ENCODE results near the gene ADAM8.
A peak's percentile ranks its signal among the peaks of the same experiment; 100 is the strongest.
"Not testable (repeated sequence)": the region's sequence is repeated elsewhere in the genome, so short reads cannot be mapped to it uniquely, and the experiment has no call there.

The ADAM8 gene

DNA sequence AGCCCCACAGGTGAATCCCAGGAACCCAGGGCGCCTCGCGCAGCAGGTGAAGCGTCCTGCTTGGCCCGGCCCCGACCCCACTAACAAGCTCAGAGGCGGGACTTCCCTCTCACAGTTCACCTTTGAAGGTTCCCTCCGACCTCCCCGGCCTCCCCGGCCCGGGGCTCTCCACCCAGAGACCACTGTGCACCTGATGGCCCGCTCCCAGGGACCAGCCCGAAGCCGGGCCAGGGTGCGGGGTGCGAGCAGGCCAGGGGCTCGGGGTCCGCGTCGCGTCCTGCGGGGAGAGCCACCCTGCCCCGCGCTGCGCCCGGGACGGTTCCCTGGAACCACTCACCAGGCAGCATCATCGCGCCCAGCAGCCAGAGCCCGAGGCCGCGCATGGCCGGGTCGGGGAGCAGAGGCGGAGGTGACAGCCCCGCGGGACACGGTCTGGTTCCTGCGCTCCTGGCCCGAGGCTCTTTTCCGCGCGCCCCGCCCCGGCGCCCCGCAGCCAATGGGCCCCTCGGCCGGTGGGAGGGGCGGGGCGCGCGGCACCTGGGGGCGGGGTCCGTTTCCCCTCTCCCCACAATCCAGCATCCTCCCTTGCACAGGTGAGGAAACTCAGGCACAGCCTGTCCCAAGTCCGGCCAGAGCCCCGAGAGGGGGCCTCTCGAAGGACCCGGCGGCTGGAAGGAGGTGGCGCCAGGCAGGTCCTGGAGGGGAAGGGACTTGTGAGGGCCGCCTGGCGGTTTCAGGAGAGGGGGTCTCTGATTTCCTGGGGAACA, at the start of gene ADAM8:
Gene ADAM8, minus strand, starts transcription at position 434 of the 767 bp plus-strand sequence. Its CDS starts 51 bp downstream, at position 383.
- DNase-seq (ENCODE audit: low spot score), result peak; percentile 72

DNA sequence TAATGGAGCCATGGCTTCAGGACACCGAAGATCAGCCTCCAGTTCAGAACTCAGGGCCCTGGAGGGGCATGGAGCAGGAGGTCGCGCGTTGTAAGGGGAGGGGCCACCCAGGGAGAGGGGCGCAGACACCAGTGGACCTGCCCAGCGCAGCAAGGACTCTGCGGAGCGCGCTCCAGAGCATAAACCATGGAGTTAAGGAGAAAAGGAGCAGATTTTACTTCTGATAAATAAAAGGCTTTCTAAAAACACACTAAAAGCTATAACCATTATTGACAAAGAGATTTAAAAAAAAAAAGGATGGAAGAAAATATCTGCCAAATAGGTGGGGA, 49.5 kb upstream of the ADAM8 start:
- no peak for DNase-seq (ENCODE audit: low spot score)

DNA sequence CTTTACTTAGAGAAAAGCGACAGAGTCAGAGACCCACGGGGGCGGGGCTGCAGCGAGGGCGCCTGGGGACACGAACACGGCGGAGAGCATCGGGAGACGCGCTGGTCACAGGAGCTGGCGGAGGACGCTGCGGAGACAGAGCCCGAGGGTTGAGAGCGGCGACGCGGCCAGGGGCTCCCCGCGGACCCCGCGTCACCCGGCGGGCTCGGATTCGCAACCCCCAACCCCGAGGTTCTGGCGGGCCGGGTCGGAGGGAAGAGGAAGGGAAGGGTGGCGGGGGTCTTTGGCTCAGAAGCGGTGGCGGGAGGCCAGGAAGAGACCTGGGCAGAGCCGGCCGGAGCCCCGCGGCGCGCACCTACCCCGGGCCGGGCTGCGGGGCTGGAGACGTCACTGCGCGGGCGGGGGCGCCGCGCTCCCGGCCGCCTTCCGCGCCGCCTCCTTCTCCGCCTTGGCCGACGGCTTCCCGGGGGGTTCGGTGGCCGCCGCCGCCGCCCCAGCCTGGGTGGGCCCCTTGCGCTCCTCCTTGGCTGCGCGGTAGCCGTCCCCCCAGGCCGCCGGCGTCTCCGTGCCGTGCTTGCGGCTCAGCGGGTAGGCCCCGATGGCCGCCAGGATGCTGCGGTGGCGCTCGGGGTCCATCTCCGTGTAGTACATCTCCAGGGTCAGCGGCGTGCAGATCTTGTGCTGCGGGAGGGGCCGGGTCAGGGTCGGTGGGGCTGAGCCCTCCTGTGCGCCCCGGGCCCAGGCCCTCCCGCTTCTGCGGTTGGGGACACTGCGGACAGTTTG, 49.0 kb upstream of the ADAM8 start:
- peak; percentile 67 for DNase-seq (ENCODE audit: low spot score)

DNA sequence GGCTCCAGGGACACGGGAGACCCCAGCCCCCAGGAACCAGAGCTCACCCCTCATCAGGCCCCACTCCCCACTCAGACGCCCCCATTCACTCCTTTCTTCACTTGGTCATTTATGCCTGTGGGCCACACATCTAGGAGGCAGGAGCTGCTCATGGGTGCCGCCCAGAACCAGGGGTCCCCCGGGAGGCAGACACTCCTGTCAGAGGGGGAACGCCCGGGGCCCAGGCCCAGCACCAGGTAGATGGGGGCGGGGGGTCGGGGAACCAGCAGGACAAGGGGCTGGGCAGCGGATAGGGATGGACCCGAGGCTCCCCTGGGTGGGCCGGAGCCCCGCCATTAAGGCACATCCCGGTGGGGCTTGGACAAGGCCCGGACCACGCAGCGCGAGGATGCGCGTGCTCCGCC, 48.2 kb upstream of the ADAM8 start:
- DNase-seq (ENCODE audit: low spot score), result peak; percentile 66

DNA sequence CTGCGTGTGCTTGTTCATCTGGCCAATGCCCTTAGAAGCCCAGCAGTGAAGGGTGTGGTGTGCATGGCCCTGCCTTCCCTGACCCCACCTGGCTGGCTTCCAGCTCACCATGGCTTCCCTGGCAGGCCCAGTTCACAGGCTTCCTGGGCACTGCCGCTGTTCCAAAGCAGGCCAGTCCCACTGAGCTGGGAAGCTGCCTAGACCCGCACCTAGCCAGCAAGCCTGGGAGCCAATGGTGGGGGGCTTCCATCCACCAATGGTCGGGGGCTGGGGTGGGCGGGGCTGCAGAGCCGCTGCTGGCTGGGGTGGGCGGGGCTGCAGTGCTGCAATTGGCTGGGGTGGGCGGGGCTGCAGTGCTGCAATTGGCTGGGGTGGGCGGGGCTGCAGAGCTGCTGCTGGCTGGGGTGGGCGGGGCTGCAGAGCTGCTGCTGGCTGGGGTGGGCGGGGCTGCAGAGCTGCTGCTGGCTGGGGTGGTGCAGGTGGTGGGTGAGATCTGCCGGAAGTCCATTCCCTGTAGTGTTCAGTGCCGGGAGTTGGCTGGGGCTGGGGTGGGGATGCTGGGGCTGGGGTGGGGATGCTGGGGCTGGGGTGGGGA, 47.6 kb upstream of the ADAM8 start:
- peak; percentile 81 for DNase-seq (ENCODE audit: low spot score)

DNA sequence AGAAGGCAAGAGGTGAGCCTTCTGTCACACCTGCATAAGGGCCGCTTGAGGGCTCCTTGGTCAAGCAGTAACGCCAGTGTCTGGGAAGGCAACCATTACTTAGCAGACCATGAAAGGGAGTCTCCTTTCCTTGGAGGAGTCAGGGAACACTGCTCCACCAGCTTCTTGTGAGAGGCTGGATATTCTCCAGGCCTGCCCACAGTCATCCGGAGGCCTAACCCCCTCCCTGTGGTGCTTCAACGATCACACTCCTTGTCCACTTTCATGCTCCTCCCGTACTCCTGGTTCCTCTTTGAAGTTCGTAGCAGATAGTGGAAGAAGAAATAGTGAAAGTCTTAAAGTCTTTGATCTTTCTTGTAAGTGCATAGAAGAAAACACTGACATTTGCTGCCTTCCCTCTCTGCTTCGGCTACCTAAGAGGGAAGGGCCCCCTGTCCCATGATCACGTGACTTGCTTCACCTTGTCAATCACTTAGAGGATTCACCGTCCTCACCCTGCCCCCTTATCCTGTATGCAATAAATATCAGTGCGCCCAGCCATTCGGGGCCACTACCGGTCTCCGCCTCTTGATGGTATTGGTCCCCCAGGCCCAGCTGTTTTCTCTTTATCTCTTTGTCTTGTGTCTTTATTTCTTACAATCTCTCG, 45.5 kb upstream of the ADAM8 start:
- not testable (repeated sequence) for DNase-seq (ENCODE audit: low spot score)

DNA sequence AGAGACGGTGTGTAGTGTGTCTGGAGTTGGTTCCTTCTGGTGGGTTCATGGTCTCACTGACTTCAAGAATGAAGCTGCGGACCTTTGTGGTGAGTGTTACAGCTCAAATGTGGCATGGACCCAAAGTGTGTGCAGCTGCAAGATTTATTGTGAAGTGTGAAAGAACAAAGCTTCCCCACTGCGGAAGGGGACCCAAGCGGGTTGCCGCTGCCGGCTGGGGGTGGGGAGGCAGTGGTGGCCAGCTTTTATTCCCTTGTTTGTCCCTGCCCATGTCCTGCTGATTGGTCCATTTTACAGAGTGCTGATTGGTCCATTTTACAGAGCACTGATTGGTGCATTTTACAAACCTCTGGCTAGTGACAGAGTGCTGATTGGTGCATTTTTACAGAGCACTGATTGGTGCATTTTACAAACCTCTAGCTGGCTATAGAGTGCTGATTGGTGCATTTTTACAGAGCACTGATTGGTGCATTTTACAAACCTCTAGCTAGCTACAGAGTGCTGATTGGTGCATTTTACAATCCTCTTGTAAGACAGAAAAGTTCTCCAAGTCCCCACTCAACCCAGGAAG, 44.3 kb upstream of the ADAM8 start:
- DNase-seq (ENCODE audit: low spot score), result not testable (repeated sequence)

DNA sequence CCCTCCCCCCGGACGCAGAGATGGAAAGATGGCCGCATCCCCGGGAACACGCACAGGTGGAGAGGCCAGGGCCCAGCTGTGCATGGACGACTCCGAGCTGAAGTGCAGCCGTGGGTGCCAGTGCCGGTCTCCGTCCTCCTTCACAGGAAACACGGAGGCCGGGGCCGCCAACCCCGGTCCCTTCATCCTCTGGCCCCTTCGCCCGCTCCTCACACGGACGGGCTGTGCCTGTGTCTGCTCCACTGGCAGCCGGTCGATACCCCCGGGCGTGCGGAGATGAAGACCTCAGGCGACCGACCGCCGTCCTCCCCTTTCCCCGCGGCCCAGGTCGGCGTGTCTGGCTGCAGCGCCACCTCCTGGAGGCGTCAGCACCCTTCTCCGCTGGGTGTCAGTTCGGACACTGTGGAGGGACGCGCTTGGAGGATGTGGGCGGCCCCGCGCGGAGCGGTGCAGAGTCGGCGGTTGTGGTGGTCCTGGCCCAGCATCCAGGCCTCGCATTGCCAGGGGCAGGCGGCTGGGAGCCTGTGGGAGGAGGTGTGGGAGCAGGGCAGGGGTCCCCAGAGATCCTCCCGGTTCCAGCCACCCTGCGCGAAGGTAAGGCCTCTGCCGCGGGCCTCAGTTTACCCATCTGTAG, 41.9 kb upstream of the ADAM8 start:
- peak; percentile 91 for DNase-seq (ENCODE audit: low spot score)

DNA sequence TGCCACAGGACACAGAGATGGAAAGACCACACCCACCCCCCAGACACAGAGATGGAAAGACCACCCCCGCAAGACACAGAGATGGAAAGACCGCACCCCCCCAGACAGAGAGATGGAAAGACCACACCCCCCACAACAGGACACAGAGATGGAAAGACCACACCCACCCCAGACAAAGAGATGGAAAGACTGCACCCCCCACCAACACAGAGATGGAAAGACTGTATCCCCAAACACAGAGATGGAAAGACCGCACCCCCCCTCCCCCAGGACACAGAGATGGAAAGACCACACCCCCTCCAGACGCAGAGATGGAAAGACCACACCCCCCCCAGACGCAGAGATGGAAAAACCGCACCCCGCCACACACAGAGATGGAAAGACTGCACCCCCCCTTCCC, 40.1 kb upstream of the ADAM8 start:
- no peak for DNase-seq (ENCODE audit: low spot score)

DNA sequence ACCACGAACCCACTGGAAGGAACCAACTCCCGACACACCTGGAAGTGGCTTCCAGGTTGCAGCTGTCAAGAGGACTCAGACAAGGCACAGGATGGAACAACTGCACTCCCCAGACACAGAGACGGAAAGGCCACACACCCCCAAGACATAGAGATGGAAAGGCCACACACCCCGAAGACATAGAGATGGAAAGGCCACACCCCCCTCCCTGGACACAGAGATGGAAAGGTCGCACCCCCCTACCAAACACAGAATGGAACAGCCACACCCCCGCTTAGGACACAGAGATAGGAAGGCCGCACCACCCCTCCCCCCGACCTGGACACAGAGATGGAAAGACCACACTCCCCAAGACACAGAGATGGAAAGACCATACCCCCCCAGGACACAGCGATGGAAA, 39.6 kb upstream of the ADAM8 start:
- DNase-seq (ENCODE audit: low spot score), result no peak

DNA sequence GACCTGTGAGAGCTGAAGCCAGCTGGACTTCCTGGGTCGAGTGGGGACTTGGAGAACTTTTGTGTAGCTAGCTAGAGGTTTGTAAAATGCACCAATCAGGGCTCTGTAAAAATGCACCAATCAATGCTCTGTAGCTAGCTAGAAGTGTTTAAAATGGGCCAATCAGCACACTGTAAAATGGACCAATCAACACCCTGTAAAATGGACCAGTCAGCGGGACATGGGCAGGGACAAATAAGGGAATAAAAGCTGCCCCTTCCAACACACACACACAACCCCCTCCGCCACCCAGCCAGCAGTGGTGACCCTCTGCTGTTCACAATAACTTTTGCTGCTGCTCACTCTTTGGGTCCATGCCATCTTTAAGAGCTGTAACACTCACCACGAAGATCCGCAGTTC, 39.2 kb upstream of the ADAM8 start:
- no peak for DNase-seq (ENCODE audit: low spot score)

DNA sequence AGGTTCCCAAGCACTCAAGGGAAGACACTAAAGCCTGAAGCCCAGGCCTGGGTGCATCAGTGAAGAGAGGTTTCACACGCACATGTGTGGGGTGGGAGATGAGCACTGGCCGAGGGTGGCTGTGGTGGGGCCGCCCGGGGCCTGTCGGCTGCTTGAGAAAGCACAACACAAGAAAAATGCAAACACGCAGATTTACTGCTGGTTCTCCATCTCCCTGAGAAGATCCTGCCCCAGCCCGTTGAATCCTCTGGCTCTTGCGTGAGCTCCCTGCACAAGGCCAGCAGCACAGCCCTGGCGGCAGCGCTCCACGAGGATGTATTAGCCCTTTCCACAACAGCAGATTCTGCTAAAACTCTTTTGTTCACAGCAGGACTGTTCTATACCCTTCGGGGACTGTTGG, 38.2 kb upstream of the ADAM8 start:
- DNase-seq (ENCODE audit: low spot score), result no peak

DNA sequence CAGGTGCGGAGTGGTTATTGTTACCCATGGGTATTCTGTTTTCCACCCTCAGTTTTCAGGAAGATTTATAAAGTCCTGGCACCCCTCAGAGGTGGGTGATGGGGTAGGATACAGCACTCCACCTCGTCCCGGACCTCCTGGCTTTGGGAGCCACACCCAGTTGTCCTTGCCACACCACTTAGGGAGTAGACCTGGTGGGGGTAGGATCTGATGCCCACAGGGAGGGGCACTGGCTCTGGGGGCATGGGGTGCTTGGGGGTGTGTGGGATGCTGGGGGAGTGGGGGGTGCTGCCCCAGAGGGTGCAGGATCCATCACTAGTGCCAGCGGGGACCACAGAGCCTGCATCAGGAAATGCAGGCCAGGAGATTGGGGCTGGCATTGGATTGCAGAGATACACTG, 36.5 kb upstream of the ADAM8 start:
- DNase-seq (ENCODE audit: low spot score), result no peak

DNA sequence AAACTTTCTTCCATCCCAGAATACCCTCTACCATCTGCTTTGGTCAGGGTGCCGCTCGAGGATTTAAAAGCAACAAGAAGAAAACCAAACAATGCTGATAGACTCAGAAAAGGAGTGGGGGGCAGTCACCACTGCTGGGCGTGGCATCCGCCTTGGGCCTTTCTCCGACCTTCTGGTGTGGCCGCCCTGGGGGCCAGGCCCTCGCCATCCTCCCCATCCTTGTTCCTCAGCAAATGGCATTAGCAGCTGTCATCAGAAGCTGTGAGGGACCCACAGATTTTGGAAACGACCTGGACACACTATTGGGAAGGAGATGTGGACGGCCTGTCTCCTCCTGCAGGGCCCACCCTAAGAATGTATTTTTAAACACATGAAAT, 36.1 kb upstream of the ADAM8 start:
- no peak for DNase-seq (ENCODE audit: low spot score)

DNA sequence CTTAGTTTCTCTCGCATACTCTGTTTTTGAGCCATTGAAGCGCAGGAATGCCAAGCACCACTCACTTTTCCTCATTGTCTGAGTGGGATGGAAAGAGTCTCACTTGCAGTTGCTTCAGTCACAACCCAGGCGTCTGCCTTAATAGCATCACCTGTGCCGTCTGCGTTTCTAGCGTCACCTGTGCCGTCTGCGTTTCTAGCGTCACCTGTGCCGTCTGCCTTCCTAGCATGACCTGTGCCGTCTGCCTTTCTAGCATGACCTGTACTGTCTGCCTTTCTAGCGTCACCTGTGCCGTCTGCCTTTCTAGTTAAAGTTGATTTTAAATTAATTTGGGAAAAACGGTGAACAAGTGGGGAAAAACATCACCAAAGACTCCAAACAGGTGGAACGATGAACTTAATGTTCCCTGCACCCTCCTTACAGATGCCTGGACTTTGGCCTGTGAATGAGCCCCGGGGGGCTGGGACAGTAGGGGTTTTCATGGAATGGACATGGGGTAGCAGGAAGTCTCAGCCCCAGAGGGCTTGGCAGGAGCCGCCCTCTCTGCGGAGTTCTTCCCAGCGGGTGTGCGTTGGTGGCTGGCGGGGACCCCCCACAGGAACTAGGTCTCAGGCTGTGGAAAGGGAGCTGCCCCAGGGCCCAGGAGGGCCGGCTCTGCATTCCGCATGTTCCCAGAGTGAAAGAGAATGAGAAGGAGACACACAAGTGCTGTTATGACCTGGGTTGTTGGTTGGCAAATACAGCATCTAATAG, 35.5 kb upstream of the ADAM8 start:
- no peak for DNase-seq (ENCODE audit: low spot score)

DNA sequence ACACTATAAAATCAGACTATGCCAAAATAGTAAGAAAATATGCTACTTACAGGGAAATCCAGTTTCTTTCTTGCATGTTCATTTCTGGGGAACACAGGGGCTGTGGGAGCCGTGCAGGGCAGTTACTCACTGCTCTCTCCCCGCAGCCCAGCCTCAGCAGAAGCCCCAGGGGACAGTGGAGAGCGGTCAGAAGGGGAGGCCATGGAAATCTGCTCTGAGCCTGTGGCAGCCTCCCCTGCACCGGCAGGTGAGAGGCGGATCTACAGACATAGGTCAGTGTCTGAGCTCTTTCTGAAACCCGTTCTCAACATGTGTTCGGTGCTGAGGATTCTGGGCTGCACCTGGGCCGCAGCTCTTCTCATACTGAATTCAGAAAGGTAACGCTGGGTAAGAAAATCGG, 34.9 kb upstream of the ADAM8 start:
- no peak for DNase-seq (ENCODE audit: low spot score)

DNA sequence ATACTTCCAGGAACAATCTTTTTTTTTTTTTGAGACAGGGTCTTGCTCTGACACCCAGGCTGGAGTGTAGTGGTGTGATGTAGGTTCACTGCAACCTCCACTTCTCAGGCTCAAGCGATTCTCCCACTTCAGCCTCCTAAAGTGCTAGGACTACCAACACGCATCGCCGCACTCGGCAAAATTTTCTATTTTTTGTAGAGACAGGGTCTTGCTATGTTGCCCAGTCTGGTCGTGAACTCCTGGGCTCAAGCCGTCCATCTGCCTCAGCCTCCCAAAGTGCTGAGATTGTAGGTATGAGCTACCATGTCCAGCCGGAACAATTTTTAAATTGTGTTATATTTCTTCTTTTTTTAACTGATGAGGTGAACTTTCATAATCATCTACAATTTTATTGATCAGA, 34.1 kb upstream of the ADAM8 start:
- no peak for DNase-seq (ENCODE audit: low spot score)

DNA sequence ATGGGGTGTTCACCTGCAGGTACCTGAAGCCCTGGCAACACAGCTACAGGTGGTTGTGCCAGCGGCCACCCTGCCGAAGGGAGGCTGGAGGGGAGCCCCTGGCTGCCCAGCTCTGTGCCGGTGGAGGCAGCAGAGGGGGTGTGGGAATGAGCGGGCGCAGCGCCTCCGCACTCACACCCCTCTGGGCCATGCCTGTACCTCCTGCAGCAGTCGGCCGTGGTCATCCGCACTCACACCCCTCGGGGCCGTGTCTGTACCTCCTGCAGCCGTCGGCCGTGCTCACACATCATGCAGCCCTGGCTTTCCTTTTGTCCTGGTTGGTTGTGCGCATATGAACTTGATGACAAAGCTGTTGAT, 33.7 kb upstream of the ADAM8 start:
- DNase-seq (ENCODE audit: low spot score), result no peak

DNA sequence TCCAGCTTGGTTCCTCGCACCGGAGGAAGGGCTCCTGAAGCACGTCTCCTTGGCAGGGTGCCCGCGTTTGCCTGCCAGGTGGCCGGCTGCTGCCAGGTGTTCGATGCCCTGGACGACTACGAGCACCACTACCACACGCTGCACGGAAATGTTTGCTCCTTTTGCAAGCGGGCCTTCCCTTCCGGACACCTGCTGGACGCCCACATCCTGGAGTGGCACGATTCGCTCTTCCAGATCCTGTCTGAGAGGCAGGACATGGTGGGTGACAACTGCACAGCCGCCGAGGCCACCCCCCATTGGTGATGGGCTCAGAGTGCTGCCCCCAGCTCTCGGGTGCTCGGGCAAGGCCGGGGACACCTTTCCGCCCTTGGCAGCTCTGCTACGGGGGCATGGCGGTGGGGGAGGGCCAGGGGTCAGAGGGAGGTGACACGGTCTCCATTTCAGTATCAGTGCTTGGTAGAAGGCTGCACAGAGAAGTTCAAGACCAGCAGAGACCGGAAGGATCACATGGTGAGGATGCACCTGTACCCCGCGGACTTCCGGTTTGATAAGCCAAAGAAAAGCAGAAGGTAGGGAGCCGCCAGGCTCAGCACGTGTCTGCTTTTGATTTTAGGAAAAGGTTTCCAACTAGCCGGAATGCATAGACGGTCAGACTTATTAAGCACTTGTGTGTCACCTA, 33.2 kb upstream of the ADAM8 start:
- DNase-seq (ENCODE audit: low spot score), result no peak

DNA sequence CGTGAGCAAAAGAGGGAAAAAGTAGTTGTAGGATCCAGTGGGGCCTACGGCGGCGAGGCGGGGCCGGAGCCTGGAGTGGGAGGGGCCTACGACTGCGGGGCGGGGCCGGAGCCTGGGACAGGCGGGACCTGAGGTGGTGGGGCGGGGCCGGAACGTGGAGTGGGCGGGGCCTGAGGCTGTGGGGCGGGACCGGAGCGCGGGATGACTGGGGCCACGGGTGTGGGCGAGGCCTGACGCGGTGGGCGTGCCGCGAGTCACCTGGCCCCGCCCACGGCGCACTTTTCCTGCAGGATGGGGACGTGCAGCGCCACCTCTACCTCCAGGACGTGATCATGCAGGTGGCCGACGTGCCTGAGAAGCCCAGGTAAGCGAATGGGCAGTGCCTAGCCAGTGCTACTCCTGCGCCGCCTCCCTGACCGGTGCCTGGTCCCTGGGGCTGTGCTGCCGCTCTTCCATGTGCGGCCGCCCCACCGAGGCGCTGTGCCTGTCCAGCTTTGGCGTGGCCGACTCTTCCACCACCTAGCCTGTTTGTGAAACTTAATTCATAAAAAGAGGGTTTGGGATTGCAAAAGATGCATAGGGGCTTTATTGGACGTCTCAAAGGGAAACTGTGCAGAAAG, 32.5 kb upstream of the ADAM8 start:
- DNase-seq (ENCODE audit: low spot score), result peak; percentile 97

Data from ecto neural progenitor cell (in vitro differentiated cells).